ENCODE data around the gene KCNJ12. TPM values are rescaled to one million over a fixed set of nuclear protein-coding genes. Genes with fewer than 3 reads are reported as not detected.

Gene KCNJ12
- total and polyA plus RNA-seq, 4 experiments from 2014 or later, result not detected

GRCh38 chr17:21357281-21357680, 18.9 kb upstream of the KCNJ12 start:
- no peak for DNase-seq
- intact Hi-C loops (cut with micrococcal nuclease), result no loop called here
- Histone ChIP-seq H3K4me1 (ENCODE audit: insufficient read depth, low read length) (no peaks in the 10 kb centered on the region), H3K36me3 (ENCODE audit: insufficient read depth, low read length) (no peaks in the 10 kb centered on the region), H3K9me3 (ENCODE audit: control insufficient read depth in 1 of 2, low read length in 2 of 2) (no peaks in the 10 kb centered on the region), H3K4me3 (ENCODE audit: low read length in 2 of 2) (no peak overlapping the region), H3K27me3 (ENCODE audit: insufficient read depth, low read length) (no peaks in the 10 kb centered on the region), H3K27ac (ENCODE audit: low read depth, low read length) (no peak overlapping the region)
- H3K4me3 Mint-ChIP-seq, result no peak overlapping the region
- peaks cover 0 to 2% of the 10 kb centered on the region in 2 donors for H3K27me3 Mint-ChIP-seq
- no peaks in the 10 kb centered on the region for H3K9me3 Mint-ChIP-seq
- peak overlapping the region in 1 of 7 donors; percentile 42 for H3K27ac Mint-ChIP-seq
- ChIA-PET POLR2A (ENCODE audit: partially characterized antibody) (no interaction called here), CTCF (ENCODE audit: partially characterized antibody) (no interaction called here)
- H3K36me3 Mint-ChIP-seq, result no peaks in the 10 kb centered on the region
- no peaks in the 10 kb centered on the region for H3K4me1 Mint-ChIP-seq

- Histone ChIP-seq H3K36me3 (ENCODE audit: insufficient read depth, low read length) (no peaks in the 10 kb centered on the region), H3K27me3 (ENCODE audit: insufficient read depth, low read length) (no peaks in the 10 kb centered on the region), H3K9me3 (ENCODE audit: control insufficient read depth in 1 of 2, low read length in 2 of 2) (no peaks in the 10 kb centered on the region), H3K4me3 (ENCODE audit: low read length in 2 of 2) (no peak overlapping the region), H3K27ac (ENCODE audit: low read depth, low read length) (no peak overlapping the region), H3K4me1 (ENCODE audit: insufficient read depth, low read length) (no peaks in the 10 kb centered on the region)
- no peaks in the 10 kb centered on the region for H3K9me3 Mint-ChIP-seq
- H3K27me3 Mint-ChIP-seq, result peaks cover 0 to 2% of the 10 kb centered on the region in 2 donors
- H3K36me3 Mint-ChIP-seq, result no peaks in the 10 kb centered on the region
- no peak overlapping the region for H3K27ac Mint-ChIP-seq
- no peak for DNase-seq
- ChIA-PET CTCF (ENCODE audit: partially characterized antibody) (interaction anchor here (1.9 kb wide), 1 partner anchor 99 kb away, joined by 5 read pairs; no protein-coding TSS in a partner anchor), POLR2A (ENCODE audit: partially characterized antibody) (no interaction called here)
- intact Hi-C loops (cut with micrococcal nuclease), result no loop called here
- H3K4me1 Mint-ChIP-seq, result no peaks in the 10 kb centered on the region
- H3K4me3 Mint-ChIP-seq, result no peak overlapping the region
These were observed 18.2 kb upstream of the KCNJ12 start for GRCh38 chr17:21357696-21358656.

GRCh38 chr17:21358682-21359482, 17.3 kb upstream of the KCNJ12 start:
- Histone ChIP-seq H3K9me3 (ENCODE audit: control insufficient read depth in 1 of 2, low read length in 2 of 2) (no peaks in the 10 kb centered on the region), H3K4me3 (ENCODE audit: low read length in 2 of 2) (no peak overlapping the region), H3K27me3 (ENCODE audit: insufficient read depth, low read length) (no peaks in the 10 kb centered on the region), H3K4me1 (ENCODE audit: insufficient read depth, low read length) (no peaks in the 10 kb centered on the region), H3K27ac (ENCODE audit: low read depth, low read length) (no peak overlapping the region), H3K36me3 (ENCODE audit: insufficient read depth, low read length) (no peaks in the 10 kb centered on the region)
- H3K4me3 Mint-ChIP-seq, result no peak overlapping the region
- ChIA-PET CTCF (ENCODE audit: partially characterized antibody) (interaction anchor here (1.9 kb wide), 1 partner anchor 98 kb away, joined by 5 read pairs; no protein-coding TSS in a partner anchor), POLR2A (ENCODE audit: partially characterized antibody) (no interaction called here)
- no peaks in the 10 kb centered on the region for H3K9me3 Mint-ChIP-seq
- no peak for DNase-seq
- H3K36me3 Mint-ChIP-seq, result no peaks in the 10 kb centered on the region
- intact Hi-C loops (cut with micrococcal nuclease), result no loop called here
- no peaks in the 10 kb centered on the region for H3K4me1 Mint-ChIP-seq
- peak overlapping the region in 1 of 7 donors; percentile 44 for H3K27ac Mint-ChIP-seq
- H3K27me3 Mint-ChIP-seq, result peaks cover 0 to 2% of the 10 kb centered on the region in 2 donors

GRCh38 chr17:21359483-21359840, 16.7 kb upstream of the KCNJ12 start:
- no peaks in the 10 kb centered on the region for H3K4me1 Mint-ChIP-seq
- Histone ChIP-seq H3K9me3 (ENCODE audit: control insufficient read depth in 1 of 2, low read length in 2 of 2) (no peaks in the 10 kb centered on the region), H3K36me3 (ENCODE audit: insufficient read depth, low read length) (no peaks in the 10 kb centered on the region), H3K4me3 (ENCODE audit: low read length in 2 of 2) (no peak overlapping the region), H3K4me1 (ENCODE audit: insufficient read depth, low read length) (no peaks in the 10 kb centered on the region), H3K27ac (ENCODE audit: low read depth, low read length) (no peak overlapping the region), H3K27me3 (ENCODE audit: insufficient read depth, low read length) (no peaks in the 10 kb centered on the region)
- no peak overlapping the region for H3K4me3 Mint-ChIP-seq
- intact Hi-C loops (cut with micrococcal nuclease), result no loop called here
- H3K27me3 Mint-ChIP-seq, result peaks cover 0 to 2% of the 10 kb centered on the region in 2 donors
- H3K9me3 Mint-ChIP-seq, result no peaks in the 10 kb centered on the region
- CTCF ChIA-PET (ENCODE audit: partially characterized antibody), result interaction anchor here (1.9 kb wide), 1 partner anchor 98 kb away, joined by 5 read pairs; no protein-coding TSS in a partner anchor
- H3K36me3 Mint-ChIP-seq, result no peaks in the 10 kb centered on the region
- POLR2A ChIA-PET (ENCODE audit: partially characterized antibody), result no interaction called here
- DNase-seq, result no peak
- no peak overlapping the region for H3K27ac Mint-ChIP-seq

- Histone ChIP-seq H3K27me3 (ENCODE audit: insufficient read depth, low read length) (no peaks in the 10 kb centered on the region), H3K27ac (ENCODE audit: low read depth, low read length) (no peak overlapping the region), H3K36me3 (ENCODE audit: insufficient read depth, low read length) (no peaks in the 10 kb centered on the region), H3K4me1 (ENCODE audit: insufficient read depth, low read length) (no peaks in the 10 kb centered on the region), H3K9me3 (ENCODE audit: control insufficient read depth in 1 of 2, low read length in 2 of 2) (no peaks in the 10 kb centered on the region), H3K4me3 (ENCODE audit: low read length in 2 of 2) (no peak overlapping the region)
- no peaks in the 10 kb centered on the region for H3K36me3 Mint-ChIP-seq
- H3K4me3 Mint-ChIP-seq, result no peak overlapping the region
- H3K9me3 Mint-ChIP-seq, result no peaks in the 10 kb centered on the region
- CTCF ChIA-PET (ENCODE audit: partially characterized antibody), result interaction anchor here (1.9 kb wide), 1 partner anchor 97 kb away, joined by 5 read pairs; no protein-coding TSS in a partner anchor
- intact Hi-C loops (cut with micrococcal nuclease), result no loop called here
- POLR2A ChIA-PET (ENCODE audit: partially characterized antibody), result no interaction called here
- peaks cover 0 to 2% of the 10 kb centered on the region in 2 donors for H3K27me3 Mint-ChIP-seq
- no peak for DNase-seq
- H3K4me1 Mint-ChIP-seq, result no peaks in the 10 kb centered on the region
- H3K27ac Mint-ChIP-seq, result no peak overlapping the region
These were observed 16.1 kb upstream of the KCNJ12 start for GRCh38 chr17:21360048-21360447.

- Mint-ChIP-seq H3K27me3 (peaks cover 0 to 2% of the 10 kb centered on the region in 2 donors), H3K4me3 (no peak overlapping the region), H3K4me1 (no peaks in the 10 kb centered on the region), H3K9me3 (no peaks in the 10 kb centered on the region), H3K27ac (no peak overlapping the region), H3K36me3 (no peaks in the 10 kb centered on the region)
- Histone ChIP-seq H3K9me3 (ENCODE audit: control insufficient read depth in 1 of 2, low read length in 2 of 2) (no peaks in the 10 kb centered on the region), H3K27ac (ENCODE audit: low read depth, low read length) (no peak overlapping the region), H3K27me3 (ENCODE audit: insufficient read depth, low read length) (no peaks in the 10 kb centered on the region), H3K4me1 (ENCODE audit: insufficient read depth, low read length) (no peaks in the 10 kb centered on the region), H3K36me3 (ENCODE audit: insufficient read depth, low read length) (no peaks in the 10 kb centered on the region), H3K4me3 (ENCODE audit: low read length in 2 of 2) (no peak overlapping the region)
- DNase-seq, result no peak
- ChIA-PET CTCF (ENCODE audit: partially characterized antibody) (no interaction called here), POLR2A (ENCODE audit: partially characterized antibody) (no interaction called here)
- intact Hi-C loops (cut with micrococcal nuclease), result no loop called here
These were observed 14.9 kb upstream of the KCNJ12 start for GRCh38 chr17:21361020-21361809.

Measured in CD4-positive, alpha-beta memory T cell (primary cell).